Right renal pelvis (tissue), 4 donors: ENCODE measurements around the gene OR4K2. TPM values are rescaled to one million over a fixed set of nuclear protein-coding genes. Genes with fewer than 3 reads are reported as not detected.

ENCODE experiments used
- polyA plus RNA-seq, 4 donors: library from polyadenylated mRNA; unstranded; fragments of 120-200 nt; gene quantifications; one replicate each; pipeline ENCODE4 v1.2.1, GENCODE V29; 2013; ENCODE audit not compliant: insufficient read length in 4 of 4

Gene OR4K2
- polyA plus RNA-seq, 4 donors = 0.01 TPM; not detected in 3

Other genes with a start within 250 kb of the OR4K2 start
- not detected for gene OR11H2, start 161.3 kb upstream of the OR4K2 start, polyA plus RNA-seq
- not detected for gene OR4Q3, start 131.6 kb upstream of the OR4K2 start, polyA plus RNA-seq
- not detected for gene OR4M1, start 101.6 kb upstream of the OR4K2 start, polyA plus RNA-seq
- gene OR4N2, start 71.4 kb upstream of the OR4K2 start, polyA plus RNA-seq = not detected
- not detected for gene OR4K5, start 45.5 kb downstream of the OR4K2 start, polyA plus RNA-seq
- gene OR4K1, start 55.8 kb downstream of the OR4K2 start, polyA plus RNA-seq = not detected
- not detected for gene OR4K15, start 100.4 kb downstream of the OR4K2 start, polyA plus RNA-seq
- not detected for gene OR4Q2, start 127.0 kb downstream of the OR4K2 start, polyA plus RNA-seq
- gene OR4K14, start 144.2 kb downstream of the OR4K2 start, polyA plus RNA-seq = not detected
- gene OR4K13, start 160.9 kb downstream of the OR4K2 start, polyA plus RNA-seq = under 1 TPM in 1 of 4 donors, not detected in 3; 0.01 TPM
- gene OR4L1, start 184.9 kb downstream of the OR4K2 start, polyA plus RNA-seq = not detected
- gene OR4K17, start 235.6 kb downstream of the OR4K2 start, polyA plus RNA-seq = under 1 TPM in 3 of 4 donors, not detected in 1; 0.03 to 0.04 (median 0.04) TPM